Fibroblast of peridontal ligament (primary cell): ENCODE data around the gene RNASE9.
"Not testable (repeated sequence)": the region's sequence is repeated elsewhere in the genome, so short reads cannot be mapped to it uniquely, and the experiment has no call there.

Source experiments
- DNase-seq: peaks from one replicate; pipeline ENCODE4 v3.0.0-alpha.2; 2010; ENCODE audit errors: extremely low read depth

The RNASE9 gene

DNA sequence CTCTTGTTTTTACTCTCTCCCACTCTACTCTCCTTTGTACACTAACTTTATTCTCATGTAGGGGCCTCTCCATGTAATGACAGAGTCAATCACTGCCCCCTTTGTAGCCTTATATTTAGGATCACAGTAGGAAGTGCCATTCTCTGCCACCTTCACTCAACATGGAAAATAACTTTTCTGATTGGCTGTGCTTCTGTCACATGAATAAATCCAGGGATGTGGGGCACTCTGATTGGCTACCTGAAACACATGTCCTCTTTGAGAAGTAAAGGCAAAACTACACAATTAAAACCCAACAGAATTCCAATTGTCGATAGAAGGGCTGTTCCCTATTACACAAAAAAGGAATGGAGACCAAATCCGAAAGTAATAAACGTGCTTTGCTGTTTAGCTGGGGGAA is at the start of gene RNASE9:
RNASE9 (minus strand) TSS at position 87 of the 400 bp plus-strand sequence.
- no peak for DNase-seq

GRCh38 chr14:20610002-20610765 is 49.3 kb upstream of the RNASE9 start:
- peak; percentile 82 for DNase-seq

DNA sequence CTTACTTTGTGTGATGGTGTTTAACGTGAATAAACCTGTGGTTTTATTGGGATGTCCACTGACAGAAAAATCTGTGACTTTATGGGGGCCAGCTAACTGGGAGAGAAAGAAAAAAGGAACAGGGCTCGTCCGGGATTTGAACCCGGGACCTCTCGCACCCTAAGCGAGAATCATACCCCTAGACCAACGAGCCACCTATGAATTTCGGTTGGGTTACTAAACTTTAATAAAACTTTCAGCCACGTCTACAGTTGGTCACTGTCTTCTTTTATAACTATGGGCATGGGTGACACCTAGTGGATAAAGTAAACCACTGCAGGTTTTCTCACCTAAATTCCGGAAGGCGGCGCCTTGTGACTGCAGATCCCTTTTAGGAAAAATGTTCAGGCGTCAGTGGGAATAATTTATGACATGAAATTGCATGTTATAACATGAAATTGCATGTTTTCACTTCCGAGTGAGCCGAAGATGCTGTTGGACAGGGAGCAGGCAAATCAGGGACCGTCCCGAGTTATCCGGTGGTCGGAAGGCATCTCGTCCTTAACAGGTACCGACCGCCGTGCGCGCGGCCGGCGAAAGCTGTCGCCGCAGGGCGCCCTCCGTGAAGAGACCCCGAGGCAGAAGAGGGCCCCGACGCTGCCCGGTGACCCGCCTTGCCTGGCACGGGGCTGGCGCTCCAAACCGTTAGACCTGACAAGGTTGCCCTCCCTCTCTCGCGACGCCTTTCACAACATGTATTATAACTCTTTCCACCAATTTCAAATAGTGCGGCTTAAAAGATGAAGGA is 48.6 kb upstream of the RNASE9 start:
- peak; percentile 95 for DNase-seq

- DNase-seq, result no peak
Measured at GRCh38 chr14:20608383-20609110, 47.7 kb upstream of the RNASE9 start.

DNA sequence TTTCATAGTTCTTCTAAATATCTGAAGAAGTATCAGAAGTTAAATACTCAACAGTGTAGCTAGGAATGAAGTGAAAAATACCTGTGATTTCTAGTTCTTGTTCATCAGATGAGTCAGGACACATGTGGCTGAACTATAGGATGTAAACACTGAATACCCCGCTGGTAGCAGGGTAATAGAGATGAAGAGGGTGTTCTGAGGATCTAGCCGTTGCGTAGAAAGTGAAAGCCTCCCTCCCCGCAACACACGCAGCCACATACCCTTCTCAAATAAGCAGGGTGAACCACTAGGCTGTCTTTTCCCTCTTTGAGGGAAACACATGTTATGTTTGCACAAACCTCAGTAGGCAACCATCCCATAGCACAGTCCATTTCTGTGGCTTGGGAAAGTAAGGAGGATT is 46.8 kb upstream of the RNASE9 start:
- no peak for DNase-seq

- no peak for DNase-seq
Measured at GRCh38 chr14:20606902-20607242, 46.0 kb upstream of the RNASE9 start.

- peak; percentile 44 for DNase-seq
Measured at GRCh38 chr14:20606190-20606901, 45.5 kb upstream of the RNASE9 start.

DNA sequence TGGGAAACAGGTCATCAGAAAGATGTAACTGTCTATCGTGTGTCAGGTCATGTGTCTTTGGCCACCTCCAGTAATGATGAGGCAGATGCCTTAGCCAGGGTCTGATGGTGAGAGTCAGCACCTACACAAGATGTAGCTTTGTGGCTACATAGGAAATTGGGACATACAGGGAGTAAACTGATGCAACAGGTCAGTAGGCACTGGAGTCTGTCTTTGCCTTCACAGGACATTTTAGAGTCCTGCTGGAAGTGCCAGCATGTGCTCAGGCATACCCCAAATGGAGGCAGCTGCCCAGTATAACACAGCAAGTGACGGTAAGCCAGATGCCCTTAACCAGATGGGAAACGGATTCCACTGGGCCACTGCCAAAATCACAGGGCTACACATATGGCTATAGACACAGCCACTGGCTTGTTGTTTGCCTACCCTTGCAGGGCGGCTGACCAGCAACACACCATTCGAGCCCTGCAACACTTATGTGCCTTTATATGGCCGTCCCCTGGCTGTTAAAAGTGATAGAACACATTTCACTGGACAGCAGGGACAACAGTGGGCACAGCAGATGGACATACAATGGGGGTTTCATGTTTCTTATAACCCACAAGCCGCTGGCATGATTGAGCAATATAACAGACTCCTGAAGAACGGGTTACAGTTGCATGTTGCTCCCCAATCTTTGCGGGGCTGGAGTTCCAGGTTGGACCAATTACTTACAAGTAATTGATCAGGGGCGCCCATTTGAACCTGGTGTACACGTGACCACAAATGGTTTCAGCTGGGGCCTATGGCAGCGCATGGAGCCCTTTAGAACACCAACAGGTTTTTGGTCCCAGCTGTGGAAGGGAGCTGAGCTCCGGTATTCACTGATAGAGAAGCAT is 43.2 kb upstream of the RNASE9 start:
- DNase-seq, result no peak

GRCh38 chr14:20602583-20602982 is 41.7 kb upstream of the RNASE9 start:
- no peak for DNase-seq

DNA sequence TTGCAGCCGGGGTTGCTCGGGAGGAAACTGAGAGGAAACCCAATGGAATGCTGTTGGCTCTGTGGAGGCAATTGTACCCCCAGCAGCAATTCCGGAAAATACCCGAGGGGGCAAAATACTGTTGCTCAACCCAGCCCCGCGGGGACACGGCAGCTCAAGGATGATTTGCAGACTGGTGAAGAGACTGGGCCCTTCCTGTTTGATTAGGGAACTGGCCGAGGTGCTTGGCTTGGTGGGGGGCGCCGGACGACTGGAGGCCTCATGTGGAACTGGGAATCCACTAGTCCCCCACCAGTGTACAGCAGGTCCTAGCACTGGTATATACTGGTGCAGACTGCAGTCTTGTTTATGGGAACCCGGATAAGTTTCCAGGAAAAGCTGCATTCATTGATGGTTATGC is 40.7 kb upstream of the RNASE9 start:
- no peak for DNase-seq

DNA sequence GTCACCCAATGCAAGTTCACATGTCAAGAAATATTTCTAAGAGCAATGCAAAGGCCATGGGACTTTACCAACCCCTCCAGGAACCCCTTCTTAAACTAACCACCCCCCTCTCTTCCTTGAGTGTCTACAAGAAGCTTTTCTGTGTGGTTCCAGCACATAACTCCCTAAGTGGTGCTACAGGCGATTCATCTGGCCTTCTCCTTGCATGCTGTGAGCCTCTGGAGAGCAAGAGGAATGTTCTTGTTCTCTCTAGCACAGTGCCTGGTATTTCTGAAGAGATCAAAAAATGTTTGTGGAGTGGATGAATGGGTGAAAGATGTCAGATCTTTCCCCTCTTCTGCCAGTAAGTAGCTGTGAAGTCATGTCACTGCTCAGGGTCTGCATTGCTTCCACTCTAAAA is 36.3 kb upstream of the RNASE9 start:
- DNase-seq, result no peak

GRCh38 chr14:20595726-20596125 is 34.9 kb upstream of the RNASE9 start:
- DNase-seq, result not testable (repeated sequence)

GRCh38 chr14:20592574-20592973 is 31.7 kb upstream of the RNASE9 start:
- no peak for DNase-seq

GRCh38 chr14:20591235-20591634 is 30.4 kb upstream of the RNASE9 start, which contains the start of gene RNASE12:
Gene RNASE12, minus strand, starts transcription at chr14:20591376. Its CDS starts 653 bp downstream, at chr14:20590723.
- DNase-seq, result no peak

GRCh38 chr14:20587489-20588154 is 26.8 kb upstream of the RNASE9 start, which contains the start of gene RNASE11:
Gene RNASE11, minus strand, starts transcription at chr14:20588001.
- no peak for DNase-seq

DNA sequence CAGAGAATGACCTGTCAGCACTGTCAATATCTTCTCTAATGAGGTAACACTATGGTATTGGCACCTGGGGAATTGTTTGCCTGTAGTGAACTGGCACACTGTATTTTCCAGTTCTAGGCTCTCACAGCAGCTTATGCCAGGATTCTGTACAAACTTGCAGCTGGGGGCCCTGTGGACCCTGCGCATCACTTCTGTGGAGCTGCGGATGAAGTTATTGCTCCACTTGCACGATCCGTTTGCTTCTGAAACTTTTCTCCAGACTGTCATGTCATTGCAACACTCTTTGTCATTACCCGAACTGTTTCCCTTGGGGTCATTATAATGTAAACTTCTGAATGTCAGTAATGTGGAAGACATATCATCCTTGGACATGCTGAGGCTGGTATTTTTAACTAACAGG is 23.1 kb upstream of the RNASE9 start:
- no peak for DNase-seq

- DNase-seq, result no peak
Measured at GRCh38 chr14:20583142-20583541, 22.3 kb upstream of the RNASE9 start.

GRCh38 chr14:20580242-20580641 is 19.4 kb upstream of the RNASE9 start:
- no peak for DNase-seq

DNA sequence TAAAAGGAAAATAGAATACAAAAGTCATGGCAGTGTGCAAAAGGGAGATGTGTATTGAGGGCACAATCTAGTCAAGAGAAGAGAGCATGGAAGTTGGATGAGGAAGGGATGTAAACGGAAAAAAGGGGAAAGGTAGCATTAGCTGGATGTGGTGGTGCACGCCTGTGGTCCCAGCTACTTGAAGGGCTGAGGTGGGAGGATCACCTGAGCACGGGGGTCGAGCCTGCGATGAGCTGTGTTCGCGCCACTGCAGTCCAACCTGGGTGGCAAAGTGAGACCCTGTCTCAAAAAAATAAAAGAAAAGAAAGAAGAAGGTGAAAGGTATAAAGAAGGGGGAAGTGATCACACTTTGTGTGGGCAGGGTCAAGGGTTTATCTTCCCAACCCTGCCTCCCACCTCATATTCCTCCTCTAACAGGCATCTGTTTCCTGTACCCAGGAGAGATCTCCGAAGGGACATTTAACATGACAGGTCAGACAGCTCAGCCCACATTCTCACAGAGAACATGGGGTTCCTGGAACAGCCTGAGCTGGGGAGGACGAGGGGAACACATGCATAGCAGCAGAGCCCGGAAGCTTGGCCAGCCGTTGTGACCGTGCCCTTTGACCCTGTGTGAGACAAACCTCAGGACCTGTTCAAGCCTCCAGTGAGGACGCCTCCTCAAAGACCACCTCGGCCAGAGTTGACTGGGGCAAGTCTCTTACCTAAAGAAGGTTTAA is 18.1 kb upstream of the RNASE9 start:
- DNase-seq, result no peak

DNA sequence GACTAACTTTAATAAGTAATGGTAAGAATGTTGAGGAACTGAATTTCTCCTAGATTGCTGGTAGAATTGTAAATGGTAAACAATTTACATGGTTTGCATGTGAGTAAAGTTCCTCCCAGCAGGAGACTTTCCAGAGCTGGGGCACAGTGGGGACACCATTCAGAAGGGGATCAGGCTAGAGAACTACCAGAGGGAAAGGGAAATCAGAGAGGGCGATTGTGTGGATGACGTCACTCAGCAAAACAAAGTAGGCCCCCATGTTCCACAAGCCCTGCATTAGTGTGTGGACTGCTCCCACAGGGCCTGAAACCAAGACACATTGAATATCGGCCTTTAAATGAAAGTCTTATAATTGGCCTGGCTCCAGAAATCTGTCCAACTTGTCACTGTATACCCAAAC is 17.5 kb upstream of the RNASE9 start:
- no peak for DNase-seq
